Adrenal gland (tissue), 5 donors: ENCODE results near the gene RIMBP2.

Experiments
- POLR2A ChIP-seq, 2 donors: fragments of 450-650 bp; IDR thresholded peaks; one replicate each; pipeline ENCODE4 v1.6.1; 2017; ENCODE audit warnings: antibody characterized with exemption in 2 of 2, mild to moderate bottlenecking in 2 of 2, moderate library complexity in 1 of 2
- TF ChIP-seq, protein P1 (sequence below), 6 experiments: fragments of 450-650 bp in 4 of 6; fragments of 200-600 bp in 2 of 6; sonication (generic) in 1 of 6; IDR thresholded peaks; 1 replicate in 5 of 6; 2 replicates in 1 of 6; pipeline versions ENCODE4 v1.5.1 to v1.8.0; 2016 to 2021; ENCODE audit warnings: antibody characterized with exemption in 6 of 6, mild to moderate bottlenecking in 2 of 6, moderate library complexity in 1 of 6
- donor health status: DM: no; HTN: no; CAD: no.

DNA sequence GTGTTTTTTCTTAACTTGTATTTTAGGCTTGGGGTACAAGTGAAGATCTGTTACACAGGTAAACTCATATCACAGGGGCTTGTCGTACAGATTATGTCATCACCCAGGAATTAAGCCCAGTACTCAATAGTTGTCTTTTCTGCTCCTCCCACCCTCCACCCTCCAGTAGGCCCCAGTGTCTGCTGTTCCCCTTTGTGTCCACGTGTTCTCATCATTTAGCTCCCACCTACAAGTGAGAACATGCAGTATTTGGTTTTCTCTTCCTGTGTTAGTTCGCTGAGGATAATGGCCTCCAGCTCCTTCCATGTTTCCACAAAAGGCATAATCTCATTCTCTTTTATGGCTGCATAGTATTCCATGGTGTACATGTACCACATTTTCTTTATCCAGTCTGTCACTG, 166.7 kb downstream of the RIMBP2 start:
- TF ChIP-seq, protein P1, sequence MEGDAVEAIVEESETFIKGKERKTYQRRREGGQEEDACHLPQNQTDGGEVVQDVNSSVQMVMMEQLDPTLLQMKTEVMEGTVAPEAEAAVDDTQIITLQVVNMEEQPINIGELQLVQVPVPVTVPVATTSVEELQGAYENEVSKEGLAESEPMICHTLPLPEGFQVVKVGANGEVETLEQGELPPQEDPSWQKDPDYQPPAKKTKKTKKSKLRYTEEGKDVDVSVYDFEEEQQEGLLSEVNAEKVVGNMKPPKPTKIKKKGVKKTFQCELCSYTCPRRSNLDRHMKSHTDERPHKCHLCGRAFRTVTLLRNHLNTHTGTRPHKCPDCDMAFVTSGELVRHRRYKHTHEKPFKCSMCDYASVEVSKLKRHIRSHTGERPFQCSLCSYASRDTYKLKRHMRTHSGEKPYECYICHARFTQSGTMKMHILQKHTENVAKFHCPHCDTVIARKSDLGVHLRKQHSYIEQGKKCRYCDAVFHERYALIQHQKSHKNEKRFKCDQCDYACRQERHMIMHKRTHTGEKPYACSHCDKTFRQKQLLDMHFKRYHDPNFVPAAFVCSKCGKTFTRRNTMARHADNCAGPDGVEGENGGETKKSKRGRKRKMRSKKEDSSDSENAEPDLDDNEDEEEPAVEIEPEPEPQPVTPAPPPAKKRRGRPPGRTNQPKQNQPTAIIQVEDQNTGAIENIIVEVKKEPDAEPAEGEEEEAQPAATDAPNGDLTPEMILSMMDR (IDR thresholded peaks at IDR 0.05): no peak
- TF ChIP-seq POLR2A (IDR thresholded peaks at IDR 0.05): no peak
